ENCODE data around the gene PPP1R8.

PPP1R8 gene

GRCh38 chr1:27889506-27889905 lies 58.9 kb downstream of the PPP1R8 start:
- no peak for DNase-seq (ENCODE audit: low read depth)
- TF ChIP-seq MYC (IDR thresholded peaks at IDR 0.05; ENCODE audit: low read depth, low read length), result no peak
- TF ChIP-seq CTCF (IDR thresholded peaks at IDR 0.05; ENCODE audit: low read depth, low read length), result no peak
- TF ChIP-seq MAX (IDR thresholded peaks at IDR 0.05; ENCODE audit: low read depth, low read length), result no peak
- no peak for TF ChIP-seq POLR2A (IDR thresholded peaks at IDR 0.05; ENCODE audit: extremely low read depth, insufficient read length)
- no peak overlapping the region for H3K4me3 ChIP-seq (ENCODE audit: low read depth, low read length)

GRCh38 chr1:27891196-27891889 lies 60.8 kb downstream of the PPP1R8 start:
- no peak for DNase-seq (ENCODE audit: low read depth)
- TF ChIP-seq POLR2A (IDR thresholded peaks at IDR 0.05; ENCODE audit: extremely low read depth, insufficient read length), result no peak
- TF ChIP-seq CTCF (IDR thresholded peaks at IDR 0.05; ENCODE audit: low read depth, low read length), result no peak
- TF ChIP-seq MYC (IDR thresholded peaks at IDR 0.05; ENCODE audit: low read depth, low read length), result no peak
- no peak for TF ChIP-seq MAX (IDR thresholded peaks at IDR 0.05; ENCODE audit: low read depth, low read length)
- no peak overlapping the region for H3K4me3 ChIP-seq (ENCODE audit: low read depth, low read length)

- DNase-seq (ENCODE audit: low read depth), result no peak
- TF ChIP-seq MAX (IDR thresholded peaks at IDR 0.05; ENCODE audit: low read depth, low read length) (no peak), CTCF (IDR thresholded peaks at IDR 0.05; ENCODE audit: low read depth, low read length) (no peak), MYC (IDR thresholded peaks at IDR 0.05; ENCODE audit: low read depth, low read length) (no peak), POLR2A (IDR thresholded peaks at IDR 0.05; ENCODE audit: extremely low read depth, insufficient read length) (no peak)
- H3K4me3 ChIP-seq (ENCODE audit: low read depth, low read length), result no peak overlapping the region
These were observed 63.9 kb downstream of the PPP1R8 start for GRCh38 chr1:27894521-27894920.
